ENCODE data around the gene BRPF3.

BRPF3 gene

DNA sequence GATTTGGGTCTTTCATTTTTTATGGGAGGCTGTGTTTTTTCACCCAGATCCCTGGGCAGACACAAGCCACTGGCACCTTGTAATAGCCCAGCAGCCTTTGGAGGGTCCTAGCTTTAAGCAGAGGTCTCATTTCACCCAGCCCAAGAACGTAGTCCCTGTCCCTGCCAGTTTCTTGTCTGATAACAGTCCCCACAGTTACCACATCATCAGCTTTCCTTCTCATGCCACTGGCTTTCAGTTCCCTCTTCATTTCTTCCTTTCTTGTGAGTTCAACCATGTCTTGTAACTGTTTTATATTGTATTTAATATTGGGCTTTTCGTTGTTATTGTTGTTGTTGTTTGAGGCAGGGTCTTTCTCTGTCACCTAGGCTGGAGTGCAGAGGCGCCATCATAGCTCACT, 83.9 kb downstream of the BRPF3 start:
- TF ChIP-seq, protein P1, sequence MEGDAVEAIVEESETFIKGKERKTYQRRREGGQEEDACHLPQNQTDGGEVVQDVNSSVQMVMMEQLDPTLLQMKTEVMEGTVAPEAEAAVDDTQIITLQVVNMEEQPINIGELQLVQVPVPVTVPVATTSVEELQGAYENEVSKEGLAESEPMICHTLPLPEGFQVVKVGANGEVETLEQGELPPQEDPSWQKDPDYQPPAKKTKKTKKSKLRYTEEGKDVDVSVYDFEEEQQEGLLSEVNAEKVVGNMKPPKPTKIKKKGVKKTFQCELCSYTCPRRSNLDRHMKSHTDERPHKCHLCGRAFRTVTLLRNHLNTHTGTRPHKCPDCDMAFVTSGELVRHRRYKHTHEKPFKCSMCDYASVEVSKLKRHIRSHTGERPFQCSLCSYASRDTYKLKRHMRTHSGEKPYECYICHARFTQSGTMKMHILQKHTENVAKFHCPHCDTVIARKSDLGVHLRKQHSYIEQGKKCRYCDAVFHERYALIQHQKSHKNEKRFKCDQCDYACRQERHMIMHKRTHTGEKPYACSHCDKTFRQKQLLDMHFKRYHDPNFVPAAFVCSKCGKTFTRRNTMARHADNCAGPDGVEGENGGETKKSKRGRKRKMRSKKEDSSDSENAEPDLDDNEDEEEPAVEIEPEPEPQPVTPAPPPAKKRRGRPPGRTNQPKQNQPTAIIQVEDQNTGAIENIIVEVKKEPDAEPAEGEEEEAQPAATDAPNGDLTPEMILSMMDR (IDR thresholded peaks at IDR 0.05; ENCODE audit: low read depth, low read length, missing control alignments) = no peak
- DNase-seq (ENCODE audit: low read depth) = no peak
- no peak overlapping the region for H3K4me3 ChIP-seq (ENCODE audit: low read depth, low read length)

DNA sequence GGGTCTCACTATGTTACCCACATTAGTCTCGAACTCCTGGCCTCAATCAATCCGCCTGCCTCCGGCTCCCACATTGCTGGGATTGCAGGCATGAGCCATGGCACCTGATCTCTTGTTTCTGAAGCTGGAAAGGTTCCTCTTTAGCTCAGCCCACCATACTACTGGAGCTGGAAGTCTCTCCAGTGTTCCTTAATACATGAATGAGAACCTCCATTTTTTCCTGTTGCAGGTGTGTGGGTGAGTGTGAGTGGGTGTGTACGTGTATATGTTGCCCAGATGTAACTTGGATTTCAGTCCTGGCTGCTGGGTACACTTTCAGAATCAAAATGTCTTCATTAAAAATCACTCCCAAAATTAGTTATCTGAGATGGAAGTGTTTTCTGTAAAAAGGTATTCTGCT, 84.4 kb downstream of the BRPF3 start:
- H3K4me3 ChIP-seq (ENCODE audit: low read depth, low read length) = no peak overlapping the region
- DNase-seq (ENCODE audit: low read depth) = no peak
- TF ChIP-seq, protein P1 (IDR thresholded peaks at IDR 0.05; ENCODE audit: low read depth, low read length, missing control alignments) = no peak
